NCI-H2227 treated with DMSO at 0.1 percent for 48 hours (cell line): Measurements from ENCODE around the gene SEMA5A.

ENCODE experiments used
- DNase-seq: peaks from one replicate; lab custom pipeline; 2025; lab: John Stamatoyannopoulos, UW

SEMA5A gene, protein sequence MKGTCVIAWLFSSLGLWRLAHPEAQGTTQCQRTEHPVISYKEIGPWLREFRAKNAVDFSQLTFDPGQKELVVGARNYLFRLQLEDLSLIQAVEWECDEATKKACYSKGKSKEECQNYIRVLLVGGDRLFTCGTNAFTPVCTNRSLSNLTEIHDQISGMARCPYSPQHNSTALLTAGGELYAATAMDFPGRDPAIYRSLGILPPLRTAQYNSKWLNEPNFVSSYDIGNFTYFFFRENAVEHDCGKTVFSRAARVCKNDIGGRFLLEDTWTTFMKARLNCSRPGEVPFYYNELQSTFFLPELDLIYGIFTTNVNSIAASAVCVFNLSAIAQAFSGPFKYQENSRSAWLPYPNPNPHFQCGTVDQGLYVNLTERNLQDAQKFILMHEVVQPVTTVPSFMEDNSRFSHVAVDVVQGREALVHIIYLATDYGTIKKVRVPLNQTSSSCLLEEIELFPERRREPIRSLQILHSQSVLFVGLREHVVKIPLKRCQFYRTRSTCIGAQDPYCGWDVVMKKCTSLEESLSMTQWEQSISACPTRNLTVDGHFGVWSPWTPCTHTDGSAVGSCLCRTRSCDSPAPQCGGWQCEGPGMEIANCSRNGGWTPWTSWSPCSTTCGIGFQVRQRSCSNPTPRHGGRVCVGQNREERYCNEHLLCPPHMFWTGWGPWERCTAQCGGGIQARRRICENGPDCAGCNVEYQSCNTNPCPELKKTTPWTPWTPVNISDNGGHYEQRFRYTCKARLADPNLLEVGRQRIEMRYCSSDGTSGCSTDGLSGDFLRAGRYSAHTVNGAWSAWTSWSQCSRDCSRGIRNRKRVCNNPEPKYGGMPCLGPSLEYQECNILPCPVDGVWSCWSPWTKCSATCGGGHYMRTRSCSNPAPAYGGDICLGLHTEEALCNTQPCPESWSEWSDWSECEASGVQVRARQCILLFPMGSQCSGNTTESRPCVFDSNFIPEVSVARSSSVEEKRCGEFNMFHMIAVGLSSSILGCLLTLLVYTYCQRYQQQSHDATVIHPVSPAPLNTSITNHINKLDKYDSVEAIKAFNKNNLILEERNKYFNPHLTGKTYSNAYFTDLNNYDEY

DNA sequence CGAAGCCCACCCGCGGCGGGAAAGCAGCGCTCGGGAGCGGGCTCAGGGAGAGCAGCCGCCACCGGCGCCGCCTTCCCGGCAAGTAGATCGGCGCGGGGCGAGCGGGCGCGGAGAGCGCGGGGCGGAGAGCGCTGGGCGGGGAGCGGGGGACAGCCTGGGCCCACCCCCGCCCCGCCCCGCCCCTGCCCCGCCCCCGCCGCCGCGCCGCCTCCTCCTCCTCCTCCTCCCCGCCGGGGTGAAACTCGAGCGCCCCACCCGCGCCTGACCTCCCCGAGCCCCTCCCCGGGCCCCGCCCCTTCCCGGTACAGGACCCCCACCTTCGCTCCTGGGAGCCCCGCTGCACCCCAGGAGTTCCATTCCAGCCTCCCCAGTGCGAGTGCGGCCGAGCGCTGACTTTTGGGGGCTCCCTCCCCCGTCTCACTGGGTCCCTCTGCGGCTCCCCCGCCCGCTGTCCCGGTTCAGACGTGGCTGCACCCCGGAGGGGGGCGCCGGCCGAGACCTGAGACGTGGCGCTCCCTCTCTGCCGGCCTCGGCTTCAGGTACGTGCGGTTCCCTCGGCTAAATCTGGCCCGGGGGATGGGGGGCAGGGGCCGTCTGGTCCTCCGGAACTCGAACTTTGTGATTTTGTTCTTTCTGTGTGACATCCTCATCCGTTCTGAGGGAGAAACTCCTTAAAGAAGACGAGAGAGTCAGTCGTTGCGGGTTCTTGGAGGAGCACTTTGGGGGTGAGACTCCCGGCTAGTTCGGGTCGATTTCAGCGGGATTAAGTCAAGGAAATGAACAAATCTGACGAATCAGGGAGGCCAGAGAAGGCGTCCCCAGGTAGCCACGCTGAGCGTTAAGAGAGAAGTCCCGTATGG, at the start of gene SEMA5A:
Gene SEMA5A, minus strand, starts transcription at position 84 of the 860 bp plus-strand sequence. CDS start 166,129 bp downstream, outside the sequence.
- DNase-seq = no peak

DNA sequence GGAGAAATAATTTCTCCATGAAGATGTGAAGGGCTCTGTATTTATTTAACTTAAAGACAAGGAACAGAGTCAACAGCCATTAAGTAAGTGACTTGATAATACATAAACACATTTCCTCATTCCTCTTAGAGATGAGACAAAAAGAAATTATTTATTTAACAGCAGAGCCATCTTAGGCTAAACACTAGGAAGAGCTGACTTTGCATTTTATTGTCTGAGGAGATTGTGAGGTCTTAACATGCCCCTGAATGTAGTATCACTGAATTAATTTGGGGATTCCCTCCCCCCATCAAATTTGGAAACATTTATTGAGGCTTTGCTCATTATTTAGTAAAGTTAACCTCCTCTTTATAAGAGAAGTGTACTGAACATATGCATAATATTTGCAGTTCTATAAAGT, 49.0 kb upstream of the SEMA5A start:
- no peak for DNase-seq

DNA sequence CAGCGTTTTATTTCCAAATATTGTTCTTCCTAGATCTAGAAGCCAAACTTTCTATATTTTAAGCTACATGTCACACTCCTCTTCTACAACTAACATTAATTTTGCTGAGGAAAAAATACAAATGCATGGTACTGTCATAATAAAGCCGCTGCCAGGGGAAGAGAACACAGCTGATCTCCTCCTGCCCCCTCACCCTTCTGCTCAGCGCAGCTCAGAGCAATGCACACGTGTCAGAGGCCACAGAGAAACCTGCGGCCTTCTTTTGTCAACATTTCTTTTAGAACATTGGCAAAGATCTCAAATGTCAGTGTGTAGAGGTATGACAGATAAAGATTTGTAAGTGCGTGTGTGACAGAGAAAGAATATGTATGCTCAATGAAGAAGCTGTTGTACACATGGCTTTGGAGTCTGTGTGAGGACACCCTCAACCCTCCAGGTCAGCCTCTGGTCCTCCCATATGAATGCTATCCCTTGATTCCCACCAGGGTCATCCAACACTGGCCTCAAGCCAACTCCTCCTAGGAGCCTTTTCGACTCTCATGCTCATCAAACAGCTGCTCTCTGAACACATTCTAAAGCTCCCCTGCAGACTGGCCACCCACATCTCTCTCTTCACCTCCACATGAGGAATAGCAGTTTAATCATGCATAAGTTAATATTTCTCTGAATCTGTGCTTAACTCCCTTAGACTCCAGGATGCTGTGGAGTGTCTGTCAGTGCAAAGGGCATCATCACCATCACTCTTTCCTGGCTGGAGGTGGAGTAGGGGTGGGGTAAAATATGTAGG, 43.4 kb upstream of the SEMA5A start:
- no peak for DNase-seq

DNA sequence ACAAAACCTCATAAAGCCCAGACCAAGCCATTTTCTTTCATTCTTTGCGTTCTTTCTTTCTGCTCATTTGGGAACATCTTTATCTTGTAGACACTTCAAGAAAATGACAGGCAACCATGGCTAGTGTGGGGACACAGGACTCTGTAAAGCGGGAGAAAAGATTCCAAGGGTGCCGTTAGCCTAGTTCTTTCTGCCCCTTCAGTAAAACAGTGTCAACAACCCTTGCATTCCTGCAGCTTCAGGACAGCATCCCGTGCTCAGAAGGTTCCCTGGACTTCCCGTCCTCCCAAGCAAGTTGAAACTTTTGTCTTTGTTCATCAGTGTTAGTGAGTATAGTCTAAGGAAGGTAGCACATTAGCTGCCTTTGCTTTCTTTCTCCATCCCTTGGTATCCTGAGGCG, 42.4 kb upstream of the SEMA5A start:
- no peak for DNase-seq

DNA sequence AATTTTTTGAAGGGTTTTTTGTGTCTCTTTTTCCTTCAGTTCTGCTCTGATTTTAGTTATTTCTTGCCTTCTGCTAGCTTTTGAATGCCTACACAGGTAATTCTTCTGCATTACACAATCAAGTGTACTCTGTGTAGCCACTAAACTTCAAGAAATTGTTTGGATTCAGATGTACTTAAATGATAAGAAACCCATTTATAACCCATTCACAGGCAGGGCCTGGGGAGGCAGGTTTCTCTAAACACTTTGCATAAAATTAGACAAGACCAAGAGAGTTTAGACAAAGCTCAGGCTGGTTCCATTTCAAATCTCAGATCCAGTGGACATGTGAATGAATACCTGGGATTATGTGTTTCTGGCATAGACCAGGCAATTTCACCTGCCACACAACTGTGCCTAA, 41.3 kb upstream of the SEMA5A start:
- no peak for DNase-seq

DNA sequence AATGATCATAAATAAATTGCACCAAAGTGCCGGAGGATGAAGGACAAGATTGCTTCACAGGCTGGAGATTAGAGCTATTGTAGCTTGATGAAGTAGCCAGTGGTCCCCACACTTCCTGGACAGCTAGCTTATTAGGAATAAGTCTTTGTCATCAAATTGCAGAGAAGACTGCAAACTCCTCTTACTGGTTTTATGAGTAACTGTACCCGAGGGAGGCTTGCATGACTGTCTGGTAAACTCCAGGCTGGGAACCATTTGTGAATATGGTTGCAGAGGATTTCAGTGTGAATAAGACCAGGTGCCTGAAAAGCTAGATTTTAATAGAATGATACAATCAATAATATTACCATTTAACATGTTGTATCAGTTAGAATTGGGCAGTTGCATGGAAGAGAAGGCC, 36.5 kb upstream of the SEMA5A start:
- no peak for DNase-seq

DNA sequence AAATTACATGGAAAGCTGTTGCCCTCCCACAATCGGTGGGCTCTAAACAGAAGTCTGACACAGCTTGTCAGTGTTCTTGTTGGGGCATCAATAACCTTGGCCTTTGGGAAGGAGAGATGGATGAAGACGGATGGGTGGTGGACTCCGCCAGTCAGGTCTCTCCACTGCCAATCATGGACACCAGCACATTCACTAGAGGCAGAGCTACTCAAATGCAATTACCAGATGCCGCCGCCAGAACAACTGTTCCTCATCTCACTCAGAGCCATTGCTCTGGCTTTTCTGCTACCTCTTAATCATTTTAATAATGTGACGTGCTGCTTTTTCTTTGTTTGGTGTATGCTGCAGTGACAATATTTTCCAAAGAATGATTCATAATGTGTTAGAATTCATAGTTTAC, 27.9 kb upstream of the SEMA5A start:
- DNase-seq = no peak

DNA sequence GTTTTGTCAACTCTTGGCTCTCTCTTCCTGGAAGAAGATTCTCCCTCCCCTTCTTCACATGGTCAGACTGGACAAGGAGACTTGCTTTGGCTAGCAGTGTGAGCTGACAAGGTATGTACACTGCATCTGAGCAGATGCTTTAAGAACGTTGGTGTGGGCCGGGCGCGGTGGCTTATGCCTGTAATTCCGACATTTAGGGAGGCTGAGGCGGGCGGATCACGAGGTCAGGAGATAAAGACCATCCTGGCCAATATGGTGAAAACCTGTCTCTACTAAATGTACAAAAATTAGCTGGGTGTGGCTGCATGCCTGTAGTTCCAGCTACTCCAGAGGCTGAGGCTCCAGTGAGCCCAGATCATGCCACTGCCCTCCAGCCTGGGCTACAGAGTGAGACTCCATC, 26.4 kb upstream of the SEMA5A start:
- DNase-seq = no peak

DNA sequence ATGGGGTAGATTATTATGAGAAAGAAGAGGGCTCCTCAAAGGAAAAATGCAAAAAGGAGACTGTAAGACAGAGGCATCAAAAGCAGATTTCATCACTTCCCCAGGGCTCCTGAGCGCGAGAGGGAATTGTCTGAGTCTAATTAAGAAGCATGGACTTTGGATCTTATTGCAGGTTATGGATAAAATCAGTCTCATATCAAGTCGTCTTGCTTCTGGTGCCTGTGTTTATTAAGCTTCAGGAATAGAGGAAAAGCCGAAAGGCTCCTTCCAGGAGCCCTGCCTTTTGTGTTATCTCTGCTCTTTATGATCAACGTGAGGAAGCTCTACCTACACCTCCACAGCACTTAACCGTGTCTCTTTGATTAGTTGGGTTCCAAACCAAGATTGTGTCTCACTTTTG, 25.0 kb upstream of the SEMA5A start:
- no peak for DNase-seq

DNA sequence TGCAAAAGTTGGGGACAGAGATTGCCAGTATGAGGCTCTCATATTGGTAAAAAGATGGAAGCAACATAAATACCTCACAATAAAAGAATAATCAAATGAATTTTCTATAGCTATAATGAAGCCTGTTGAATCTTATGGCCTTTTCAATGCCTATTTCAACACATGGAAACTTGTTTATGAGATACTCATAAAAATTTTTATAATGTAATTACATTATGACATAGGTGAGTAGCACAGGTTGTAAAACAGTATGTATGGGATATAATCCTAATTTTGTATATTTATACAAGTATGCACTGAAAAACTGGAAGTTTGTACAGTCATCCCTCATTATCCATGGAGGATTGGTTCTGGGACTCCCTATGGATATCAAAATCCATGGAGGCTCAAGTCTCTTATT, 21.2 kb upstream of the SEMA5A start:
- no peak for DNase-seq

DNA sequence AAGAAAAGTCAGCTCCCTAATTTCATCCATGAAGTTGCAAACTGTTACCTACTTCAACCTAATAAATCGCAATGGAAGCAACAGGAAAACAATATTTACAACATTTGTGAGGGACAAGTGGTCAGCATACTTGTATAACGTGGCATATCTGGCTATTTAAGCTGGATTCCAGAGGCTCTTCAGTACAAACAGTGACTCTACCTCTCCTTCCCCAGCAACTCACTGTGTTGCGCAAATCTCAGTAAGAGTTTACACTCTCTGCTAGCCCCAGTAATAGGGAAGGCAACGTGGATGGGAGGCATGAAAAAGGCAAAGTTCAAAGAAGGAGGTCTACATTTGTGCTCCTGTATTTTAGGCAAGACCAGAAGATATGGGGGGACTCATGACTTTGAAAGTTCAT, 18.9 kb upstream of the SEMA5A start:
- no peak for DNase-seq

DNA sequence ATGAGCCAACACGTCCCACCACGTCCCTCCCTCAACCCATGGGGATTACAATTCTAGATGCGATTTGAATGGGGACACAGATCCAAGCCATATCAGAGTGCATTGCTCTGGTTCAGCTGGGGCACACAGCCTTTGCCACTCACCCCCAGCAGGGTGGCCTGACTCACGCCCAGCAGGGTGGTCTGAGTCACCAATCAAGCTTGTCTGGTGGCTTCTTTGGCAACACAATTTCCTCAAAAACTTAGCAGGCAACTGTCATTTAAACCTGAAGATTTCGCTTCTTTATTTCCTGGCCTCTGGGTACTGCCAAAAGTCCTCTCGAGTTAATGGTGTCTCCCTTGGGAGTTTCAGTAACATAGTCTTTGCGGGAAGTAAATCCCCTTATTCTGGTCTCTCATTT, 16.3 kb upstream of the SEMA5A start:
- DNase-seq = no peak

DNA sequence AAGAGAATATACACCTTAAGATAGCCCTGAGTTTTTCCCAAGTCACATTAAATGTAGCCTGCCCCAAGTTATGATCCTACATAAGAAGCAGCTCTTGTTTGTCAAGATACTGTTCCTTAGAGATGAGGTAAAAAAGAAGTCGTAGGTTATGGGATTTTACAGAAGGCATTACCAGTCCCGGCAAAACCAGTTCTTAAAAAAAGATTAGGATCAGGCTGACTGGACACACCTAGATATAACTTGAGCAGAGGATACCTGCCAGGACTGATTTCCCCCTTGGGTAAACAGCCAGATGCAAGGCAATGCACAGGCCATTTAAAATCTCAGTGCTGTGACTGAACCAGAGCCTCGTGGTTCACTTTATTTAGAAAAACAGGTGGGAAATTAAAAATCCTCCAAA, 14.1 kb upstream of the SEMA5A start:
- DNase-seq = no peak

DNA sequence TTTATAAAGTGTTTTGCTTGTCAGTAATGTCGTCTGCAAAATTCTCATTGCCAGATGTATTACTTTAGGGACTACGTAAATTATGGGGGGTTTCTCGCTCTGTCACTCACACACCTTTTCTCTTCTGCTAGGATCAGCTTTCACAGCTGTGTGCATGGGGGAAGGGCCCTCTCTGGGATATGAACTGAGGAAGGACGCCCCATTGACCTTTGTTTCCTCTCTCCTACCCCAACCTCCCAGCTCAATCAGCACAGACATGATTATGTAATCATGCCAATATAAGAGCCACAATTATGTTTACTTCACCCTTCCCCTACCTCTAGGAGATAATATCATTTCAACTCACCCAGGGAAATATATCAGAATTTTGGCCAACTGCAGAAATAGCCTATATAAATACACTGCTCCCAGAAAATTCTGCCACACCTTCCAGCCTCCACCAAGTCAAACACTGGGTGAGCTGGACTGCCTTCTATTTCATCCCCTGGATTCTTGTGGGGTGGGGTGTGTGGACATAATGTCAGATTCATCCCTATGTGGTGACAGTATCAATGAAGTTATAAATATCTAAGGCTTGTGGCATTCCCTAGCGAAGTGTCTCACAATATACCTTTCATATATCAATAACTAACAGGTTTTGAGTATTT, 12.6 kb upstream of the SEMA5A start:
- DNase-seq = no peak

DNA sequence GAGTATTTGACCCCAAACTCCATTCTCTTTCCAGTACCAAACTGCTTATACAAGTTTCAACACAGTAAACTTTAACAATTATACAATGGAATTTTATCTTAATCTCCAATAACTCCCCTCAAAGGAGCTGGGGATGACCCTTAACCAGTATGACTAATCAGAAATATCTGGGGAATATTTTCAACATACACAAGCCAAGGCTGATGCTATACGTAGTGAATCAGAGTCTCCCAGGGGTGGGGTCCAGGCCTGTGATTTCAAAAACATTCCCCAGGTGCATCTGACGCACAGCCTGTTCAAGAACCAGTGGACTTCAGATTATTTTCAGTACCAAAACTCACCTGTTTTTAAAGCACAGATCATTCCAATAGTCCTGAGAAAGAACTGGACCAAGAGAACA, 11.8 kb upstream of the SEMA5A start:
- no peak for DNase-seq

DNA sequence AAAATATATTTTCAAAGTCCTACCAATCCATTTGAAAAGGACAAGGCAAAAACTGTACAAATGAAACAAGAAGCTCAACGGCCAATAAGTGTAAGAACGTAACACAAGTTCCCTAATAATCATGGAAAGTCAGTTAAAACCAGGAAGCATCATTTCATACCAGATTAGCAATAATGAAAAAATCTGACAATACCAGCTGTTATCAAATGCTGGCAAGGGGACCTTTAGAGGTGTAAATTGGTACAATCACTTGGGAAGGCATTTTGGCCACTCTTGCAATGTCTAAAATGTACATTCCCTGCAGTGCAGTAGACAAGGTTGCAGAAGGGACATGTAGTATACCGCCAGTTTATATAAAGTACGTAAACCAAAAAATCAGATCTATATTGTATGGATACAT, 10.1 kb upstream of the SEMA5A start:
- no peak for DNase-seq

DNA sequence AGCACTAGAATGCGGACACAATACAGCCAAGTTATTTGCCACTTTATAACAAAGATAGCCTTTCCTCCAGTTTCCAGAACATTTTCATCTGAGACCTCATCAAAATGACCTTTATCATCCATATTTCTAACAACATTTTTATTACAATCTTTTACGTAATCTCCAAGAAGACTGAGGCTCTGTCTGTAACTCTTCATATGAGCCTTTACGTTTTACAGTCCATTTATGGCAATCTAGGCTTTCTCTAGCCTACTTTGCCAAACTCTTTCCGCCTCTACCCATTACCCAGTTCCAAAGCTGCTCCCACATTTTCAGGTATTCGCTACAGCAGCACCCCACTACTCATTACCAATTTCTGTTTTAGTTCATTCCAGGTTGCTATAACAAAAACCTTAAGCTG, 8.2 kb upstream of the SEMA5A start:
- no peak for DNase-seq

DNA sequence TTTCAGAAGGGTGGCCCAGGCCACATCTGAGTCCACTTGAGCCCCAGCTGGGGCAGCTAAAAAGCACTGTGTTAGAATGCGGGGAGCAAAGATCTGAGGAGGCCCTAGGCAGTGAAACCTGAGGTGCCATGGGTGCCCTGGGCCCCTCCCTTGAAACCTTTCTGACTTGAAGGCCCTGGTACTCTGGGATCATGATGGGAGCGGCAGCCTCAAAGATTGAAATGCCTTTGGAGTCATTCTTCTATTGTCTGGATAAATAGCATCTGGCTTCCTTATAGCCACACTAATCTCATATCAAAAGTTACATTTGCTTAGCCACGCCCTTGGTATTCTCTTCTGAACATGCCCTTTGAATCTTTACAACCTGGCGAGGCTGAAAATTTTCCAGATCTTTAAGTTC, 7.7 kb upstream of the SEMA5A start:
- no peak for DNase-seq

DNA sequence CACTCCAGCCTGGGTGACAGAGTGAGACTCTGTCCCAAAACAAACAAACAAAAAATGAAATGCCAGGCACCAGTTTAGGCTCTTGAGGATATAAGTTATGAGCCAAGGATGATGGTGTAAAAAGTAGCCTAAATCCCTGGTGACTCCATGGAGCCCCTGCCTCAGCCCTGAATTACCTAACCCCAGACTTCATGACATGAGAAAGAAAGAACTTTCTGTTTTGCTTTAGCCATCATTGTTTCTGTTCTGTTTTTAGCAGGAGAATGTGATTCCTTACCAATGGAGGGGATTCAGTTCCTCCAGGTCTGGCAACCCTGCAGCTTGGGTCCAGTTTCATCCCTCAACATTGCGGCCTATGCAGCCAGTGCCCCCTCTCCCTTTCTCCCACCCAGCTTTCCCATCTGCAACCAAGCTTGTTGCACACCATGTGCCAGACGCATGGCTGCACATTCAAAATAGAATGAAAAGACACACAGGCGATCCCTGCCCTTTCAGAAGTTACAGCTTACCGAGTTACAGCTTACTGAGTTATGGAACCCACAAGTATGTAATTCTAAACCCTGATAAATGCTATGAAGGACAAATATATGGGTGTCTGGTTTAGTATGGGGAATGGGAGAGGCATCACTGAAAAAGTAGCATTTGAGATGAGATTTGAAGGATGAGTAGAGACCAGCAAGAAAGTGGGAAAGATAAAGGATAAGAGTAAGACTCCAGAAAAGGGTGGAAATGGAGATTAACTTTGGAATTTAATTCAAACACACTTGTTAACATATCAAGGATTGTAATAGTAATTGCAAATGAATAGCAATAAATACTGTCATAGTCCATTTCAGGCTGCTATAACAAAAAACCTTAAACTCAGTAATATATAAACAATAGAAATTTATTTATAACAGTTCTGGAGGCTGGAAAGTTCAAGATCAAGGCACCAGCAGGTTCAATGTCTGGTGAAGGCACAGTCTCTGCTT, 6.0 kb upstream of the SEMA5A start:
- DNase-seq = no peak
